ENCODE measurements around the gene MPC2. TPM values are rescaled to one million over a fixed set of nuclear protein-coding genes. Genes with fewer than 3 reads are reported as not detected.
A peak's percentile ranks its signal among the peaks of the same experiment; 100 is the strongest.

The MPC2 gene
- polyA plus RNA-seq, 3 donors = 14.2 to 70.3 (median 59.4) TPM

DNA sequence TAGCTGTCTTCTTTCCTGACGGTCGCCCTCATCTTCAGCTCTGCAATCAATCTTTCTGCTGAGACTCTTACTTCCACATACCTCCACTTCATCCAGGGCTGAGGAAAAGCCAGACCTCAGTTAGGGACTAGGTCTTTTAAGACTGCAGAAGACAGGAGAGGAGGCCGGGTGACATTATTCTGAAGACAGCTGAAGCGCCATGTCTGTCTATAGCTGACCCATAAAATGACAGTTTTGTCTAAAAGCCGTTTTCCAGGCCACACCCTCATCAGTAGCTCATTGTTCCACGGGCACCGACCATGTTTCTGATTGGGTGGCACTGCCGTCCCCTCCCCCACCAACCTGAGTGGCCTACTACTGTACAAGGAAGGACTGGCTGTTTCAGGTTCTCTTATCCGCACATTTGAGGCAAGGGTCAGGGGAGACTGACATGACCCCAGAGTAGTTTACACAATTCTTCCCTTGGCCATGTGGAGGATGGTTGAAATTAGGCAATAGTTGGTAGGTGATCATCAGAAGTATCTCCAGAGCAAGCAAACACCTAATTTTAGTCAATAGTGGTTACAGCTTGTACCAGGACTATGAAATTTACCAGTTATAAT lies 22.9 kb downstream of the MPC2 start, which contains the start of gene ADCY10:
Gene ADCY10 (minus strand): TSS at position 240 of the 602 bp plus-strand sequence. CDS start 8,994 bp downstream, outside the sequence.
- 100% methylated on average over 7 of the region's 9 CpGs for WGBS (ENCODE audit: insufficient coverage)
- H4K20me1 ChIP-seq (ENCODE audit: insufficient read depth, low read length) = no peaks in the 10 kb centered on the region
- Mint-ChIP-seq H3K9me3 (peaks cover 6 to 13% (median 10%) of the 10 kb centered on the region in 7 donors), H3K27me3 (ENCODE audit: low read depth in 3 of 3) (peaks cover 0 to 3% (median 0%) of the 10 kb centered on the region in 3 donors), H3K27ac (peak within 1 kb of the TSS in 2 of 7 donors; percentile 47 to 60), H3K36me3 (peaks cover 31 to 34% of the 10 kb centered on the region in 2 donors), H3K4me1 (peaks cover 9% of the 10 kb centered on the region), H3K4me3 (no peak within 1 kb of the TSS)
- no peak within 1 kb of the TSS for H3K4me3 ChIP-seq (replicated peaks in 1 of 3; ENCODE audit: low read depth in 2 of 3, low read length in 3 of 3)
- no peaks in the 10 kb centered on the region for H3K27me3 ChIP-seq (ENCODE audit: control insufficient read depth in 2 of 2, insufficient read depth in 2 of 2, low read length in 2 of 2)
- H3K9ac ChIP-seq (ENCODE audit: insufficient read depth, low read length, poor library complexity, severe bottlenecking) = no peak within 1 kb of the TSS
- no peak for DNase-seq
- intact Hi-C loops (cut with micrococcal nuclease) = no loop called here
- peaks cover 0 to 10% of the 10 kb centered on the region in 2 donors for H3K4me1 ChIP-seq (ENCODE audit: control insufficient read depth in 1 of 2, insufficient read depth in 2 of 2, low read length in 2 of 2)
- H3K4me2 ChIP-seq (replicated peaks; ENCODE audit: extremely low read depth, low read length, poor library complexity, severe bottlenecking) = no peak within 1 kb of the TSS
- H3K9me3 ChIP-seq (replicated peaks in 1 of 2; ENCODE audit: control insufficient read depth in 1 of 2, insufficient read depth in 1 of 2, low read length in 2 of 2) = peaks cover 10 to 12% of the 10 kb centered on the region in 2 donors
- H3K36me3 ChIP-seq (replicated peaks in 1 of 2; ENCODE audit: control insufficient read depth in 1 of 2, insufficient read depth in 2 of 2, low read length in 2 of 2) = peaks cover 13 to 43% of the 10 kb centered on the region in 2 donors
- H3K79me2 ChIP-seq (ENCODE audit: insufficient read depth, low read length) = no peaks in the 10 kb centered on the region
- H3K27ac ChIP-seq (ENCODE audit: low read depth in 1 of 2, low read length in 2 of 2) = no peak within 1 kb of the TSS
- TF ChIP-seq, protein P1, sequence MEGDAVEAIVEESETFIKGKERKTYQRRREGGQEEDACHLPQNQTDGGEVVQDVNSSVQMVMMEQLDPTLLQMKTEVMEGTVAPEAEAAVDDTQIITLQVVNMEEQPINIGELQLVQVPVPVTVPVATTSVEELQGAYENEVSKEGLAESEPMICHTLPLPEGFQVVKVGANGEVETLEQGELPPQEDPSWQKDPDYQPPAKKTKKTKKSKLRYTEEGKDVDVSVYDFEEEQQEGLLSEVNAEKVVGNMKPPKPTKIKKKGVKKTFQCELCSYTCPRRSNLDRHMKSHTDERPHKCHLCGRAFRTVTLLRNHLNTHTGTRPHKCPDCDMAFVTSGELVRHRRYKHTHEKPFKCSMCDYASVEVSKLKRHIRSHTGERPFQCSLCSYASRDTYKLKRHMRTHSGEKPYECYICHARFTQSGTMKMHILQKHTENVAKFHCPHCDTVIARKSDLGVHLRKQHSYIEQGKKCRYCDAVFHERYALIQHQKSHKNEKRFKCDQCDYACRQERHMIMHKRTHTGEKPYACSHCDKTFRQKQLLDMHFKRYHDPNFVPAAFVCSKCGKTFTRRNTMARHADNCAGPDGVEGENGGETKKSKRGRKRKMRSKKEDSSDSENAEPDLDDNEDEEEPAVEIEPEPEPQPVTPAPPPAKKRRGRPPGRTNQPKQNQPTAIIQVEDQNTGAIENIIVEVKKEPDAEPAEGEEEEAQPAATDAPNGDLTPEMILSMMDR (IDR thresholded peaks at IDR 0.05) = no peak
- no peak within 1 kb of the TSS for H2AFZ ChIP-seq (ENCODE audit: insufficient read depth, low read depth, low read length, poor library complexity, severe bottlenecking)

DNA sequence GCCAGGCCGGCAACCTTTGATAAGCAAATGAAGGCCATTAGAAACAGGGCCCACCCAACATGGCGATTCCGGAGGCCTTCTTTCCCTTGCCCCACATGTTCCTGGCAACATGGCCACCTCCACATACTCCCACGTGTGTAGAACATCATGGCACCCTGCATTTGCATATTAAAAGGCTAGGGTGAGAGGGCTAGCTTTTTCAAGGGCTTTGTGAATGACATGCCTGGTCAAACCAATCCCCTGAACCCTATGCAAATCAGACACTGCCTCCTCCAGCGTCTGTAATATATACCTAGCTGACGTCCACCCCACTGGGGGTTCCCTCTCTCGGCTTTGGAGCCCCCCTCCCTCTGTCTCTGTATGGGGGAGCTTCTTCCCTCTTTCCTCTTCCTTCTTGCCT lies 24.6 kb downstream of the MPC2 start:
- H3K27ac Mint-ChIP-seq = peak overlapping the region in 1 of 7 donors; percentile 2

More for the DNA sequence above, 24.6 kb downstream of the MPC2 start:
- Histone ChIP-seq H3K27me3 (ENCODE audit: control insufficient read depth in 2 of 2, insufficient read depth in 2 of 2, low read length in 2 of 2) (no peaks in the 10 kb centered on the region), H3K79me2 (ENCODE audit: insufficient read depth, low read length) (no peaks in the 10 kb centered on the region), H3K4me1 (ENCODE audit: control insufficient read depth in 1 of 2, insufficient read depth in 2 of 2, low read length in 2 of 2) (peaks cover 0 to 10% of the 10 kb centered on the region in 2 donors), H3K27ac (ENCODE audit: low read depth in 1 of 2, low read length in 2 of 2) (no peak overlapping the region), H3K9me3 (replicated peaks in 1 of 2; ENCODE audit: control insufficient read depth in 1 of 2, insufficient read depth in 1 of 2, low read length in 2 of 2) (peaks cover 10 to 12% of the 10 kb centered on the region in 2 donors), H3K4me3 (replicated peaks in 1 of 3; ENCODE audit: low read depth in 2 of 3, low read length in 3 of 3) (no peak overlapping the region), H2AFZ (ENCODE audit: insufficient read depth, low read depth, low read length, poor library complexity, severe bottlenecking) (no peak overlapping the region), H3K36me3 (replicated peaks in 1 of 2; ENCODE audit: control insufficient read depth in 1 of 2, insufficient read depth in 2 of 2, low read length in 2 of 2) (peaks cover 8 to 32% of the 10 kb centered on the region in 2 donors), H3K4me2 (replicated peaks; ENCODE audit: extremely low read depth, low read length, poor library complexity, severe bottlenecking) (no peak overlapping the region), H4K20me1 (ENCODE audit: insufficient read depth, low read length) (no peaks in the 10 kb centered on the region), H3K9ac (ENCODE audit: insufficient read depth, low read length, poor library complexity, severe bottlenecking) (no peak overlapping the region)
- TF ChIP-seq, protein P1 (IDR thresholded peaks at IDR 0.05) = no peak
- peaks cover 0 to 1% (median 0%) of the 10 kb centered on the region in 3 donors for H3K27me3 Mint-ChIP-seq (ENCODE audit: low read depth in 3 of 3)
- WGBS (ENCODE audit: insufficient coverage) = 100% methylated on average over 1 of the region's 7 CpGs
- peaks cover 9% of the 10 kb centered on the region for H3K4me1 Mint-ChIP-seq
- no peak for DNase-seq
- H3K36me3 Mint-ChIP-seq = peaks cover 19 to 23% of the 10 kb centered on the region in 2 donors
- intact Hi-C loops (cut with micrococcal nuclease) = no loop called here
- H3K4me3 Mint-ChIP-seq = no peak overlapping the region
- peaks cover 6 to 15% (median 10%) of the 10 kb centered on the region in 7 donors for H3K9me3 Mint-ChIP-seq

All from CD14-positive monocyte (primary cell).